Neuronal stem cell (in vitro differentiated cells): ENCODE data around the gene CCDC150.

Experiments
- DNase-seq: peaks from one replicate; pipeline ENCODE4 v3.0.0-alpha.2; 2013; ENCODE audit warnings: low spot score
- H2AFZ ChIP-seq: one replicate; pipeline ENCODE4 v1.6.1; 2013; ENCODE audit warnings: mild to moderate bottlenecking, low read length, inconsistent platforms
- H2AK5ac ChIP-seq: 2 replicates; pipeline ENCODE4 v1.6.1; 2013; ENCODE audit warnings: low read depth, mild to moderate bottlenecking, inconsistent platforms, low read length, moderate library complexity, mixed read lengths
- H2BK120ac ChIP-seq: 2 replicates; pipeline ENCODE4 v1.6.1; 2013; ENCODE audit warnings: low read depth, mild to moderate bottlenecking, inconsistent platforms, low read length, moderate library complexity, mixed read lengths
- H2BK12ac ChIP-seq: one replicate; pipeline ENCODE4 v1.6.1; 2013; ENCODE audit warnings: low read length, inconsistent platforms
- H2BK15ac ChIP-seq: 2 replicates; pipeline ENCODE4 v1.6.1; 2013; ENCODE audit warnings: mild to moderate bottlenecking, low read length, inconsistent platforms, mixed read lengths
- H2BK5ac ChIP-seq: one replicate; pipeline ENCODE4 v1.6.1; 2013; ENCODE audit warnings: inconsistent platforms, mild to moderate bottlenecking, low read length, moderate library complexity
- H3K14ac ChIP-seq: one replicate; pipeline ENCODE4 v1.6.1; 2013; ENCODE audit warnings: low read length, inconsistent platforms
- H3K18ac ChIP-seq: 2 replicates; pipeline ENCODE4 v1.6.1; 2013; ENCODE audit warnings: low read length, inconsistent platforms
- H3K23ac ChIP-seq: 2 replicates; pipeline ENCODE4 v1.6.1; 2013; ENCODE audit warnings: low read depth, mild to moderate bottlenecking, mixed read lengths, low read length, inconsistent platforms; ENCODE audit not compliant: poor library complexity
- H3K27ac ChIP-seq: replicated peaks from 3 replicates; pipeline ENCODE4 v1.5.1; 2013; ENCODE audit warnings: low read length, inconsistent platforms
- H3K27me3 ChIP-seq, 3 experiments: 2 replicates each; pipeline ENCODE4 v1.6.1; 2013; ENCODE audit warnings: low read length in 3 of 3, mild to moderate bottlenecking in 2 of 3, inconsistent platforms in 1 of 3, low read depth in 1 of 3, mixed read lengths in 1 of 3, moderate library complexity in 1 of 3; ENCODE audit not compliant: control insufficient read depth in 3 of 3, insufficient read depth in 3 of 3
- H3K36me3 ChIP-seq, 2 donors: replicated peaks in 1 of 2; 2 replicates each; pipeline ENCODE4 v1.6.1; 2013; ENCODE audit warnings: low read length in 2 of 2; ENCODE audit not compliant: control insufficient read depth in 2 of 2, insufficient read depth in 2 of 2
- H3K4ac ChIP-seq: 2 replicates; pipeline ENCODE4 v1.6.1; 2013; ENCODE audit warnings: inconsistent platforms, mild to moderate bottlenecking, low read length, moderate library complexity
- H3K4me1 ChIP-seq, 2 donors: 1 replicate in 1 of 2; 2 replicates in 1 of 2; pipeline ENCODE4 v1.6.1; 2013; ENCODE audit warnings: low read length in 2 of 2, low read depth in 1 of 2; ENCODE audit not compliant: control insufficient read depth in 2 of 2, insufficient read depth in 1 of 2
- H3K4me2 ChIP-seq: one replicate; pipeline ENCODE4 v1.6.1; 2013; ENCODE audit warnings: mild to moderate bottlenecking, low read length, inconsistent platforms; ENCODE audit not compliant: insufficient read depth, poor library complexity, severe bottlenecking
- H3K4me3 ChIP-seq, 2 donors: 2 replicates each; pipeline ENCODE4 v1.5.1; 2013; ENCODE audit warnings: low read length in 2 of 2, mild to moderate bottlenecking in 2 of 2, inconsistent platforms in 1 of 2, moderate library complexity in 1 of 2
- H3K79me1 ChIP-seq: one replicate; pipeline ENCODE4 v1.6.1; 2013; ENCODE audit warnings: low read depth, mild to moderate bottlenecking, inconsistent platforms, low read length, moderate library complexity
- H3K9ac ChIP-seq: one replicate; pipeline ENCODE4 v1.6.1; 2013; ENCODE audit warnings: mild to moderate bottlenecking, low read depth, low read length, inconsistent platforms; ENCODE audit not compliant: poor library complexity
- H3K9me3 ChIP-seq, 2 donors: replicated peaks in 1 of 2; 2 replicates each; pipeline versions ENCODE3 to v1.6.1; 2013; ENCODE audit warnings: low read length in 2 of 2, mild to moderate bottlenecking in 2 of 2, inconsistent platforms in 1 of 2, low read depth in 1 of 2, mixed read lengths in 1 of 2, moderate library complexity in 1 of 2; ENCODE audit not compliant: control insufficient read depth in 2 of 2, insufficient read depth in 1 of 2
- H4K8ac ChIP-seq: one replicate; pipeline ENCODE4 v1.6.1; 2013; ENCODE audit warnings: low read depth, mild to moderate bottlenecking, inconsistent platforms, low read length, moderate library complexity
- H4K91ac ChIP-seq: one replicate; pipeline ENCODE4 v1.6.1; 2013; ENCODE audit warnings: low read length, low read depth, mild to moderate bottlenecking, inconsistent platforms; ENCODE audit not compliant: poor library complexity
- WGBS, 2 donors: extraction: QIAGEN DNeasy Blood & Tissue Kit; methylation state at CpG; one replicate each; pipeline ENCODE4 v1.1.7; 2013; ENCODE audit warnings: missing lambda C conversion rate in 2 of 2, mixed read lengths in 1 of 2; ENCODE audit not compliant: insufficient read length in 2 of 2, insufficient replicate concordance in 1 of 2; ENCODE audit errors: extremely low coverage in 2 of 2; 5-methylcytosine and 5-hydroxymethylcytosine counted together

CCDC150 gene

DNA sequence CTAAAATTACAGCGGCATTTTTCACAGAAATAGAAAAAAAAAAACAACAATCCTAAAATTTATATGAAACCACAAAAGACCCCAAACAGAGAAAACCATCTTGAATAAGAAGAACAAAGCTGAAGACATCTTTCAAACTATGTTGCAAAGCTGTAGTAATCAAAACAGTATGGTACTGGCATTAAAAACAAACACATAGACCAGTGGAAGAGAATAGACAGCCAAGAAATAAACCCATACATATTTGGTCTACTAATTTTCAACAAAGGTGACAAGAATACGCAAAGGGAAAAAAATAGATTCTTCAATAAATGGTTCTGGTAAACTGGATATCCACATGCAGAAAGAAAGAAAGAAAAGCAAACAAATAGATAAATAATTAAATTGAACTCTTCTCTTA, 9.0 kb upstream of the CCDC150 start:
- WGBS, 2 donors: no CpG with 5 or more reads among the region's 2 CpGs
- Histone ChIP-seq H3K9ac (no peak overlapping the region), H3K4me2 (no peak overlapping the region), H3K4me1 (no peaks in the 10 kb centered on the region), H3K4me3 (no peak overlapping the region), H3K27ac (no peak overlapping the region), H3K18ac (no peak overlapping the region), H4K8ac (no peak overlapping the region), H2BK5ac (no peak overlapping the region), H3K27me3 (no peaks in the 10 kb centered on the region), H3K23ac (no peak overlapping the region), H3K79me1 (no peaks in the 10 kb centered on the region), H3K4ac (no peak overlapping the region), H2BK15ac (no peak overlapping the region), H3K36me3 (no peaks in the 10 kb centered on the region), H2AFZ (no peak overlapping the region), H2AK5ac (no peak overlapping the region), H2BK120ac (no peak overlapping the region), H3K14ac (no peak overlapping the region), H2BK12ac (no peak overlapping the region), H4K91ac (no peak overlapping the region), H3K9me3 (peaks cover 0 to 8% of the 10 kb centered on the region in 2 donors)
- DNase-seq: no peak

DNA sequence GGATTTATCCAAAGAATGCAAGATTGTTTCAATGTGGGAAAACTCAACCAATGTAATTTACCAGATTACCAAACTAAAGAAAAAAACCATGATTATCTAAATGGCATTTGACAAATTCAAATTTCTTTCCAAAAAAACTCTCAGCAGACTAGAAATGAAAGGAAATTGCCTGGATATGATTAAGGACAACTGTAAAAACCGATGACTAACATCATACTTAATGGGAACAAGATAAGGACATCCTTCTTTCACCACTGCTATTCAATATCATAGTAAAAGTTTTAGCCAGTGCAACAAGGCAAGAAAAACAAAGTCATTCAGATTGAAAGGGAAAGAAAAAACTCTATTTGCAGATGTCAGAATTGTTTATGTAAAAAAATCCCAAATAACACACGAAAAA, 4.4 kb upstream of the CCDC150 start:
- WGBS, 2 donors: no CpG with 5 or more reads among the region's 2 CpGs
- no peak overlapping the region for H4K8ac ChIP-seq
- H2BK12ac ChIP-seq: no peak overlapping the region
- no peak for DNase-seq
- no peaks in the 10 kb centered on the region for H3K79me1 ChIP-seq
- no peak overlapping the region for H3K4me3 ChIP-seq
- no peak overlapping the region for H2BK15ac ChIP-seq
- H3K9ac ChIP-seq: no peak overlapping the region
- H2AK5ac ChIP-seq: no peak overlapping the region
- no peak overlapping the region for H2AFZ ChIP-seq
- peaks cover 0 to 12% of the 10 kb centered on the region in 2 donors for H3K9me3 ChIP-seq
- no peak overlapping the region for H2BK5ac ChIP-seq
- H3K4me1 ChIP-seq: peaks cover 0 to 2% of the 10 kb centered on the region in 2 donors
- no peak overlapping the region for H3K23ac ChIP-seq
- H3K4ac ChIP-seq: no peak overlapping the region
- H2BK120ac ChIP-seq: no peak overlapping the region
- no peak overlapping the region for H4K91ac ChIP-seq
- no peak overlapping the region for H3K4me2 ChIP-seq
- no peak overlapping the region for H3K14ac ChIP-seq
- H3K27me3 ChIP-seq: no peaks in the 10 kb centered on the region
- H3K18ac ChIP-seq: no peak overlapping the region
- H3K27ac ChIP-seq: no peak overlapping the region
- no peaks in the 10 kb centered on the region for H3K36me3 ChIP-seq

DNA sequence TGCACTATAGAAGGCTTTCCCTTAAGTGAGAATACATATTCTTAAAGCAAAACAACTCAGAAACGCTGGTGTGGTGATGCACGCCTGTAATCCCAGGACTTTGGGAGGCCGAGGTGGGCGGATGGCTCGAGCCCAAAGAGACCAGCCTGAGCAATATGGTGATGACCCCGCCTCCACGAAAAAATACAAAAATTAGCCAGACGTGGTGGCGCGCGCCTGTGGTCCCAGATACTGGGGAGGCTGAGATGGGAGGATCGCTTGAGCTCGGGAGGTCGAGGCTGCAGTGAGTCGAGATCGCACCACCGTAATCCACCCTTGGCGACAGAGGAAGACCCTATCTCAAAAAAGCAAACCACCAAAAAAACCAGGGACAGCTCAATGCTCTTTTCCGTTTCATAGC, 750 bp upstream of the CCDC150 start:
- Histone ChIP-seq H3K4ac (no peak overlapping the region), H4K8ac (no peak overlapping the region), H3K9me3 (peaks cover 0 to 8% of the 10 kb centered on the region in 2 donors), H2BK12ac (no peak overlapping the region), H2AFZ (peak overlapping the region; percentile 94), H3K14ac (no peak overlapping the region), H3K36me3 (no peaks in the 10 kb centered on the region), H2BK5ac (no peak overlapping the region), H3K4me2 (no peak overlapping the region), H3K27me3 (no peaks in the 10 kb centered on the region), H2BK15ac (no peak overlapping the region), H3K79me1 (no peaks in the 10 kb centered on the region), H2BK120ac (no peak overlapping the region), H2AK5ac (no peak overlapping the region), H3K18ac (no peak overlapping the region), H3K23ac (no peak overlapping the region), H4K91ac (no peak overlapping the region), H3K4me3 (no peak overlapping the region), H3K9ac (no peak overlapping the region), H3K4me1 (peaks cover 3 to 6% of the 10 kb centered on the region in 2 donors), H3K27ac (no peak overlapping the region)
- no CpG with 5 or more reads among the region's 19 CpGs for WGBS, 2 donors
- DNase-seq: no peak

DNA sequence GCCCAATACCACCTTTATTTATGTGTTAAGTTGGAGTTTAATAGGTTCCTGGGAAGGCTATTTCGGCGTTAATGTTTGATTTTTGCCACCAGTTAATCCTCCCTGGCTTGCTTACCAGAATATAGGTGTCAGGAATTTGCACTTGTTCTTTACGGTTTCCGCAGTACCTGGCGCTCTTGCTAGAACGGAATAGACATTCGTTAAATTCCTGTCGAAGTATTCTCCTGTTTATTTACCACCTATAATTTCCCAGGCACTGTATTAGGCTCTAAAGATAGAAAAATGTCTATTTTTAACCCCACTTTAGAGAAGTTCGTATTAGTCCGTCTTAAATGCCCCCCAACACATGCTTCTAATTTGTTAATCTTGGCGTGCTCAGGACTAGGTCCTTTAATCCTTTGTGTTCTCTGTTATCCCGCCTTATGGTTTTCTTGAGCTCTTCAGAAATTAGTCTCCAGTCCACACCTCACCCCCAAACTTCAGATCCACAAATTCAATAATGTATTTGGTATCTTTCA, 575 bp downstream of the CCDC150 start:
- Histone ChIP-seq H3K36me3 (peaks cover 0 to under 1% of the 10 kb centered on the region in 2 donors), H3K4me2 (peak overlapping the region; percentile 49), H2AFZ (peak overlapping the region; percentile 94), H3K4ac (no peak overlapping the region), H3K4me1 (peaks cover 3 to 6% of the 10 kb centered on the region in 2 donors), H3K27me3 (no peaks in the 10 kb centered on the region), H3K9ac (peak overlapping the region; percentile 89), H2AK5ac (no peak overlapping the region), H2BK5ac (no peak overlapping the region), H3K4me3 (peak overlapping the region; percentile 72 to 87), H2BK12ac (no peak overlapping the region), H3K27ac (peak overlapping the region; percentile 88), H4K8ac (no peak overlapping the region), H3K79me1 (peaks cover under 1% of the 10 kb centered on the region), H2BK120ac (no peak overlapping the region), H3K14ac (no peak overlapping the region), H3K18ac (no peak overlapping the region), H4K91ac (no peak overlapping the region), H3K9me3 (peaks cover 0 to 8% of the 10 kb centered on the region in 2 donors), H2BK15ac (no peak overlapping the region), H3K23ac (no peak overlapping the region)
- no peak for DNase-seq
- no CpG with 5 or more reads among the region's 12 CpGs for WGBS, 2 donors
